ENCODE data around the gene RFPL2. TPM values are rescaled to one million over a fixed set of nuclear protein-coding genes. Genes with fewer than 3 reads are reported as not detected.

The RFPL2 gene
- total RNA-seq: not detected in 2 replicates

GRCh38 chr22:32204856-32205722 is at the start of gene RFPL2:
TSS of gene RFPL2 (minus strand) at chr22:32205073. CDS start at chr22:32202451, 2,622 bp downstream.

GRCh38 chr22:32158712-32159533 is 46.0 kb downstream of the RFPL2 start, which contains the start of gene C22orf42:
TSS of gene C22orf42 (minus strand) at chr22:32159303. CDS start at chr22:32159215, 88 bp downstream.

Other genes starting within 250 kb of the RFPL2 start
- gene SLC5A1, start 161.8 kb downstream of the RFPL2 start, total RNA-seq: not detected in 2 replicates
- gene C22orf42, start 45.8 kb downstream of the RFPL2 start, total RNA-seq: not detected in 2 replicates
- gene SLC5A4, start 50.3 kb upstream of the RFPL2 start, total RNA-seq: 0.81 and 4.7 TPM in 2 replicates
- gene RFPL3, start 152.8 kb upstream of the RFPL2 start, total RNA-seq: not detected in 2 replicates
- 130 and 168 TPM in 2 replicates for gene RTCB, start 207.2 kb upstream of the RFPL2 start, total RNA-seq

Measured in bladder microvascular endothelial cell (primary cell).